HepG2 (cell line): ENCODE measurements around the gene EPHB4. TPM values are rescaled to one million over a fixed set of nuclear protein-coding genes. Genes with fewer than 3 reads are reported as not detected.

Source experiments
- BRCA1 ChIP-seq: sonication (generic); formaldehyde crosslinking; IDR thresholded peaks from 2 replicates; pipeline ENCODE4 v1.4.0; 2020; ENCODE audit warnings: missing genetic modification reagents
- CC2D1A ChIP-seq: sonication (generic); formaldehyde crosslinking; IDR thresholded peaks from 2 replicates; pipeline ENCODE4 v1.8.1; 2023; ENCODE audit warnings: mild to moderate bottlenecking, missing genetic modification reagents
- ESRRA ChIP-seq: sonication (generic); formaldehyde crosslinking; IDR thresholded peaks from 2 replicates; pipeline ENCODE4 v1.5.1; 2020; ENCODE audit warnings: mild to moderate bottlenecking, low read depth, missing genetic modification reagents
- HNF4A ChIP-seq: sonication (generic); formaldehyde crosslinking; IDR thresholded peaks from 2 replicates; pipeline ENCODE4 v1.4.0; 2020; ENCODE audit warnings: missing genetic modification reagents
- KDM2A ChIP-seq: sonication (generic); formaldehyde crosslinking; IDR thresholded peaks from 2 replicates; pipeline ENCODE4 v1.4.0; 2020; ENCODE audit warnings: low read depth, missing genetic modification reagents, borderline replicate concordance
- MYNN ChIP-seq: sonication (generic); formaldehyde crosslinking; IDR thresholded peaks from 2 replicates; pipeline ENCODE4 v1.4.0; 2020; ENCODE audit warnings: mild to moderate bottlenecking, low read depth, missing genetic modification reagents
- PATZ1 ChIP-seq: sonication (generic); formaldehyde crosslinking; IDR thresholded peaks from 2 replicates; pipeline ENCODE4 v1.4.0; 2020; ENCODE audit warnings: missing genetic modification reagents
- PHF8 ChIP-seq: sonication (generic); formaldehyde crosslinking; IDR thresholded peaks from 2 replicates; pipeline ENCODE4 v1.5.0; 2020; ENCODE audit warnings: missing genetic modification reagents
- SIN3A ChIP-seq: IDR thresholded peaks from 2 replicates; pipeline ENCODE4 v1.6.1; 2011; ENCODE audit warnings: low read depth, mild to moderate bottlenecking, control low read depth, low read length, borderline replicate concordance
- SNAI1 ChIP-seq: sonication (generic); formaldehyde crosslinking; IDR thresholded peaks from 2 replicates; pipeline ENCODE4 v1.5.0; 2020; ENCODE audit warnings: mild to moderate bottlenecking, missing genetic modification reagents, borderline replicate concordance
- TCF7L2 ChIP-seq: IDR thresholded peaks from 2 replicates; pipeline ENCODE4 v1.6.1; 2011; ENCODE audit warnings: mild to moderate bottlenecking, low read depth, low read length, moderate library complexity
- WIZ ChIP-seq: sonication (generic); formaldehyde crosslinking; IDR thresholded peaks from 2 replicates; pipeline ENCODE4 v1.5.1; 2020; ENCODE audit warnings: mild to moderate bottlenecking, missing genetic modification reagents
- ZNF263 ChIP-seq: sonication (generic); formaldehyde crosslinking; IDR thresholded peaks from 2 replicates; pipeline ENCODE4 v1.4.0; 2020; ENCODE audit warnings: missing genetic modification reagents
- ZNF343 ChIP-seq: sonication (generic); formaldehyde crosslinking; IDR thresholded peaks from 2 replicates; pipeline ENCODE4 v1.4.0; 2020; ENCODE audit warnings: mild to moderate bottlenecking, missing genetic modification reagents
- ZNF616 ChIP-seq: sonication (generic); formaldehyde crosslinking; IDR thresholded peaks from 2 replicates; pipeline ENCODE4 v1.5.0; 2020; ENCODE audit warnings: low read depth, mild to moderate bottlenecking, missing genetic modification reagents
- ZNF652 ChIP-seq: IDR thresholded peaks from 2 replicates; pipeline ENCODE4 v1.6.1; 2016; ENCODE audit warnings: low read depth, borderline replicate concordance
- ZNF773 ChIP-seq: sonication (generic); formaldehyde crosslinking; IDR thresholded peaks from 2 replicates; pipeline ENCODE4 v1.4.0; 2020; ENCODE audit warnings: missing genetic modification reagents, borderline replicate concordance
- polyA plus RNA-seq, 8 experiments: library from polyadenylated mRNA; depleted of rRNA in 3 of 8; stranded (reverse) in 7 of 8; unstranded in 1 of 8; fragments of >200 nt; fragmentation: Illumina TruSeq in 4 of 8; extraction: Trizol in 4 of 8; gene quantifications; 2 replicates each; pipeline versions ENCODE4 v1.2.1 to v1.2.3, GENCODE V29; 2011 to 2016; ENCODE audit warnings: low read depth in 4 of 8, missing spikeins in 1 of 8, mixed read lengths in 1 of 8; ENCODE audit not compliant: insufficient read depth in 1 of 8
- total RNA-seq, 5 experiments: library from RNA; depleted of rRNA; stranded (reverse); fragments of >200 nt; fragmentation: Illumina TruSeq; extraction: Trizol; gene quantifications; 2 replicates each; pipeline ENCODE4 v1.2.3, GENCODE V29; 2016; ENCODE audit warnings: low read depth in 1 of 5
- TF ChIP-seq, protein P1 (sequence below): sonication (generic); formaldehyde crosslinking; conservative IDR thresholded peaks from 2 replicates; pipeline ENCODE4 v1.4.0; 2020; ENCODE audit warnings: mild to moderate bottlenecking, missing genetic modification reagents, moderate library complexity
- TF ChIP-seq, protein P2 (sequence below): sonication (generic); formaldehyde crosslinking; IDR thresholded peaks from 2 replicates; pipeline ENCODE4 v1.5.0; 2020; ENCODE audit warnings: missing genetic modification reagents
- TF ChIP-seq, protein P3 (sequence below): sonication (generic); formaldehyde crosslinking; IDR thresholded peaks from 2 replicates; pipeline ENCODE4 v1.8.1; 2023; ENCODE audit warnings: mild to moderate bottlenecking, missing genetic modification reagents
- TF ChIP-seq, protein P4 (sequence below): IDR thresholded peaks from 2 replicates; pipeline ENCODE4 v1.6.1; 2016; ENCODE audit warnings: missing genetic modification reagents, missing compliant biosample characterization
- TF ChIP-seq, protein P5 (sequence below): IDR thresholded peaks from 2 replicates; pipeline ENCODE4 v1.6.1; 2016; ENCODE audit warnings: missing biosample characterization, missing genetic modification reagents, low read depth

EPHB4 gene
- total and polyA plus RNA-seq, 2 of the 13 experiments (the other 11 are each of a cell fraction or from before 2014, with no cell fraction given): 61.4 to 69.6 TPM

- TF ChIP-seq, protein P1, sequence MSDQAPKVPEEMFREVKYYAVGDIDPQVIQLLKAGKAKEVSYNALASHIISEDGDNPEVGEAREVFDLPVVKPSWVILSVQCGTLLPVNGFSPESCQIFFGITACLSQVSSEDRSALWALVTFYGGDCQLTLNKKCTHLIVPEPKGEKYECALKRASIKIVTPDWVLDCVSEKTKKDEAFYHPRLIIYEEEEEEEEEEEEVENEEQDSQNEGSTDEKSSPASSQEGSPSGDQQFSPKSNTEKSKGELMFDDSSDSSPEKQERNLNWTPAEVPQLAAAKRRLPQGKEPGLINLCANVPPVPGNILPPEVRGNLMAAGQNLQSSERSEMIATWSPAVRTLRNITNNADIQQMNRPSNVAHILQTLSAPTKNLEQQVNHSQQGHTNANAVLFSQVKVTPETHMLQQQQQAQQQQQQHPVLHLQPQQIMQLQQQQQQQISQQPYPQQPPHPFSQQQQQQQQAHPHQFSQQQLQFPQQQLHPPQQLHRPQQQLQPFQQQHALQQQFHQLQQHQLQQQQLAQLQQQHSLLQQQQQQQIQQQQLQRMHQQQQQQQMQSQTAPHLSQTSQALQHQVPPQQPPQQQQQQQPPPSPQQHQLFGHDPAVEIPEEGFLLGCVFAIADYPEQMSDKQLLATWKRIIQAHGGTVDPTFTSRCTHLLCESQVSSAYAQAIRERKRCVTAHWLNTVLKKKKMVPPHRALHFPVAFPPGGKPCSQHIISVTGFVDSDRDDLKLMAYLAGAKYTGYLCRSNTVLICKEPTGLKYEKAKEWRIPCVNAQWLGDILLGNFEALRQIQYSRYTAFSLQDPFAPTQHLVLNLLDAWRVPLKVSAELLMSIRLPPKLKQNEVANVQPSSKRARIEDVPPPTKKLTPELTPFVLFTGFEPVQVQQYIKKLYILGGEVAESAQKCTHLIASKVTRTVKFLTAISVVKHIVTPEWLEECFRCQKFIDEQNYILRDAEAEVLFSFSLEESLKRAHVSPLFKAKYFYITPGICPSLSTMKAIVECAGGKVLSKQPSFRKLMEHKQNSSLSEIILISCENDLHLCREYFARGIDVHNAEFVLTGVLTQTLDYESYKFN (CRISPR knock-in tag): peak; percentile 77
- TF ChIP-seq SIN3A: no peak
- no peak for TF ChIP-seq KDM2A
- TF ChIP-seq WIZ (CRISPR knock-in tag): no peak
- no peak for TF ChIP-seq PHF8 (CRISPR knock-in tag)
- TF ChIP-seq ZNF616 (CRISPR knock-in tag): no peak
- no peak for TF ChIP-seq CC2D1A (CRISPR knock-in tag)
- TF ChIP-seq, protein P2, sequence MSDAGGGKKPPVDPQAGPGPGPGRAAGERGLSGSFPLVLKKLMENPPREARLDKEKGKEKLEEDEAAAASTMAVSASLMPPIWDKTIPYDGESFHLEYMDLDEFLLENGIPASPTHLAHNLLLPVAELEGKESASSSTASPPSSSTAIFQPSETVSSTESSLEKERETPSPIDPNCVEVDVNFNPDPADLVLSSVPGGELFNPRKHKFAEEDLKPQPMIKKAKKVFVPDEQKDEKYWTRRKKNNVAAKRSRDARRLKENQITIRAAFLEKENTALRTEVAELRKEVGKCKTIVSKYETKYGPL (CRISPR knock-in tag): no peak
- TF ChIP-seq HNF4A: peak; percentile 83
- TF ChIP-seq ZNF773: no peak
- no peak for TF ChIP-seq ZNF263 (CRISPR knock-in tag)
- no peak for TF ChIP-seq MYNN (CRISPR knock-in tag)
- no peak for TF ChIP-seq ZNF343
- TF ChIP-seq, protein P3, sequence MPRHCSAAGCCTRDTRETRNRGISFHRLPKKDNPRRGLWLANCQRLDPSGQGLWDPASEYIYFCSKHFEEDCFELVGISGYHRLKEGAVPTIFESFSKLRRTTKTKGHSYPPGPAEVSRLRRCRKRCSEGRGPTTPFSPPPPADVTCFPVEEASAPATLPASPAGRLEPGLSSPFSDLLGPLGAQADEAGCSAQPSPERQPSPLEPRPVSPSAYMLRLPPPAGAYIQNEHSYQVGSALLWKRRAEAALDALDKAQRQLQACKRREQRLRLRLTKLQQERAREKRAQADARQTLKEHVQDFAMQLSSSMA (CRISPR knock-in tag): no peak
- TF ChIP-seq, protein P4, sequence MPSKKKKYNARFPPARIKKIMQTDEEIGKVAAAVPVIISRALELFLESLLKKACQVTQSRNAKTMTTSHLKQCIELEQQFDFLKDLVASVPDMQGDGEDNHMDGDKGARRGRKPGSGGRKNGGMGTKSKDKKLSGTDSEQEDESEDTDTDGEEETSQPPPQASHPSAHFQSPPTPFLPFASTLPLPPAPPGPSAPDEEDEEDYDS (CRISPR knock-in tag): no peak
- TF ChIP-seq SNAI1: no peak
- TF ChIP-seq TCF7L2: no peak
- TF ChIP-seq, protein P5, sequence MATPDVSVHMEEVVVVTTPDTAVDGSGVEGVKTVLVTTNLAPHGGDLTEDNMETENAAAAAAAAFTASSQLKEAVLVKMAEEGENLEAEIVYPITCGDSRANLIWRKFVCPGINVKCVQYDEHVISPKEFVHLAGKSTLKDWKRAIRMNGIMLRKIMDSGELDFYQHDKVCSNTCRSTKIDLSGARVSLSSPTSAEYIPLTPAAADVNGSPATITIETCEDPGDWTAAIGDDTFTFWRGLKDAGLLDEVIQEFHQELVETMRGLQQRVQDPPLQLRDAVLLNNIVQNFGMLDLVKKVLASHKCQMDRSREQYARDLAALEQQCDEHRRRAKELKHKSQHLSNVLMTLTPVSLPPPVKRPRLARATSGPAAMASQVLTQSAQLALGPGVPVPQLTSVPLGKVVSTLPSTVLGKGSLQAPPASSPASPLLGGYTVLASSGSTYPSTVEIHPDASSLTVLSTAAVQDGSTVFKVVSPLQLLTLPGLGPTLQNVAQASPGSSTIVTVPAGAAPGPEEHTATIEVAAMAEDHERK (CRISPR knock-in tag): no peak
- no peak for TF ChIP-seq ZNF652 (CRISPR knock-in tag)
- no peak for TF ChIP-seq BRCA1 (CRISPR knock-in tag)
- TF ChIP-seq PATZ1 (CRISPR knock-in tag): no peak
- no peak for TF ChIP-seq ESRRA (CRISPR knock-in tag)
Observed at GRCh38 chr7:100863406-100863950, 36.2 kb upstream of the EPHB4 start (continued).
